Measurements from ENCODE around the gene TEX264.

DNA sequence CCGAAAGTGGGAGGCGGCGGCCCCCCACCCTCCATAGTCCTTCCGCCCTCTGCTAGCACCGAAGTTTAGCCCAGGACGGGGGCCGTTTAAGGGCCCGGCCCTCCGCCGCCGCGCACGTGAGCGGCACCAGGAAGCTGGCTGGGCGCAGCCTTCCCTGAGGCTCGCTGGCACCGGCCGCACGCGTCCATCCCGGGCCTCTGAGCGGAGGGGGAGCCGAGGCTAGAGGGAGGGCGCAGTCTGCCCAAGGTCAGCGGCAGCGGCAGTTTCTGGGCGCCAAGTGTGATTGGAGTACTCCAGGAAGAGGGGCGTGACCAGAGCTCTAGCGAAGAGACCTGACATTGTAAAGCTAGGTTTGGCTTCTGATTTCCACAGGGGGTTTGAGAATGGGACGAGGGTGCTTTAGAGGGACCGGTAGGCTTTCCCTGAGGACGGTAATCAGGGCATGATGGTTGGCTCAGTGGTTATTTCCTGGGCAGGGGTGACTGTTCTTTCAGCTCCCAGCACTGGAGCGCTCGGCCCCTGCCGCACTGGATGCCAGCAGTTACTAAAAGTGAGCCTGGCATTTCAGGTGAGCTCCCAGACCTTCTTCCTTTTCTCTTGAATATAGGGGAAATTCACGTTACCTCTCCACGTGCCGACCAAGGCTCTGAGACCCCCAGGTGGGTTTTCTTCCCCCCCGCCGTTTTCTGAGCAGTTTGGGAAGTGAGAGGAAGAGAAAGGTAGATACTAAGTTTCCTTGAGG lies 853 bp downstream of the TEX264 start:
- TF ChIP-seq, protein P1, sequence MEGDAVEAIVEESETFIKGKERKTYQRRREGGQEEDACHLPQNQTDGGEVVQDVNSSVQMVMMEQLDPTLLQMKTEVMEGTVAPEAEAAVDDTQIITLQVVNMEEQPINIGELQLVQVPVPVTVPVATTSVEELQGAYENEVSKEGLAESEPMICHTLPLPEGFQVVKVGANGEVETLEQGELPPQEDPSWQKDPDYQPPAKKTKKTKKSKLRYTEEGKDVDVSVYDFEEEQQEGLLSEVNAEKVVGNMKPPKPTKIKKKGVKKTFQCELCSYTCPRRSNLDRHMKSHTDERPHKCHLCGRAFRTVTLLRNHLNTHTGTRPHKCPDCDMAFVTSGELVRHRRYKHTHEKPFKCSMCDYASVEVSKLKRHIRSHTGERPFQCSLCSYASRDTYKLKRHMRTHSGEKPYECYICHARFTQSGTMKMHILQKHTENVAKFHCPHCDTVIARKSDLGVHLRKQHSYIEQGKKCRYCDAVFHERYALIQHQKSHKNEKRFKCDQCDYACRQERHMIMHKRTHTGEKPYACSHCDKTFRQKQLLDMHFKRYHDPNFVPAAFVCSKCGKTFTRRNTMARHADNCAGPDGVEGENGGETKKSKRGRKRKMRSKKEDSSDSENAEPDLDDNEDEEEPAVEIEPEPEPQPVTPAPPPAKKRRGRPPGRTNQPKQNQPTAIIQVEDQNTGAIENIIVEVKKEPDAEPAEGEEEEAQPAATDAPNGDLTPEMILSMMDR (conservative IDR thresholded peaks at IDR 0.05; ENCODE audit: low read length): no peak
- TF ChIP-seq EZH2phosphoT487 (IDR thresholded peaks at IDR 0.05; ENCODE audit: borderline replicate concordance): no peak

All from Loucy (cell line).